ENCODE data around the gene MYO5C. TPM values are rescaled to one million over a fixed set of nuclear protein-coding genes. Genes with fewer than 3 reads are reported as not detected.
A peak's percentile ranks its signal among the peaks of the same experiment; 100 is the strongest.

The MYO5C gene
- total RNA-seq (2014; rRNA removed): 0.26 and 2.0 TPM in 2 replicates
- 0.13 TPM for polyA plus RNA-seq (2012)

GRCh38 chr15:52295421-52296001 lies at the start of gene MYO5C:
MYO5C (minus strand) TSS chr15:52295804; CDS start chr15:52295636, 168 bp downstream.
- DNase-seq (ENCODE audit: low read depth): peak; percentile 29

DNA sequence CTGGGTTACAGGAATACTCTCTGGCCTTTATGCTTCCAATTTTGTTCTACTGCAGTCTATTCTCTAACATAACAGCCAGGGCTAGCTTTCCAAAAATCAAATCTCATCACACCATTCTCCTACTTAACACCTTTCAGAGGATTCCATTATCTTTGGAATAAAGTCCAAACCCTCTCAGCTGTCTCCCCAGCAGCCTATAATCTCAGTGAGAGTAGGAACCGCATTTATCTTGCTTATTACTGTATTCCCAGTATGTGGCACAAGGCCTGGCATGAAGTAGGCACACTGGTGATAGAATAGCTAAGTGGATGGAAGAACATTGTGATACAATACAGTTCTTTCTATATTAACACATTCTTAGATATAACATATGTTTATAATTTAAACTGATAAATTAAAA lies 49.0 kb upstream of the MYO5C start:
- DNase-seq (ENCODE audit: low read depth): no peak

- no peak for DNase-seq (ENCODE audit: low read depth)
Observed at GRCh38 chr15:52343831-52344230, 48.2 kb upstream of the MYO5C start.

DNA sequence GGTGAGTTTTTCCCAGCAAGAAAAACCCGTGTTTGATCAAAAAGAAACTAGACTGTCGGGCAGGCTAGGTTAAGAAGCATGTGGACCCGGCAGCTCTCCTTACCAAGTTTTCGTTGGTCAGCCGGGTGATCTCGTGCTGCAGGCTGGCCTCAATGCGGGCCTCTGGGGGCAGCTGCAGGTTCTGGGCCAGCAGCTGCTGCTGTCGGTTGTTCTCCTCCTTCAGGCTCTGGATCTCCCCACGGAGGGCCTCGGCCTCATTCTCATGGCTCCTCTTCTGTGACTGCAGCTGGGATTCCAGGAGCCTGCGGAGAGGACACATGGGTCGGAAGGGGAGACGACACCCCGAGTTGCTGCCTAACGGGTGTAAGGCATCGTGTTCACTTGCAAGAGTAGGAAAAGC lies 44.5 kb upstream of the MYO5C start:
- peak; percentile 85 for DNase-seq (ENCODE audit: low read depth)

- no peak for DNase-seq (ENCODE audit: low read depth)
Observed at GRCh38 chr15:52338891-52339290, 43.3 kb upstream of the MYO5C start.

DNA sequence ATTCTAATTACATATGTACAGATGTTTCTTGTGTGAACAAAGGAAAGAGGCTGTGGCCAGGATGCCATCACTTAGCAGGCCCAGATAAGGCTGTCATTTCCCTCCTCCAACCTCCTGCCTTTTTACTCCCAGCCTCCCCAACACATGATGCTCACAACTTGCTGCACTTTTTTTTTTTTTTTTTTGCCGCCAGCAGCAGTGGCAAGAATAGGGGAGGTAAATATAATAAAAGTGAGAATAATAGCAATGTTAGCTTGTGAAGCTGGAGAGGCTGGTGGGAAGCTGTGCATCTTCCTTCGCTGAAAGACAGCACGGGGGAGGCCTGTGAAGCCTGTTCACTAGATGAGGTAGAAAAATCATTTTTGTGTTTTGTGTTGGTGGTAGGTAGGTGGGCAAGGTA lies 42.5 kb upstream of the MYO5C start:
- no peak for DNase-seq (ENCODE audit: low read depth)

- DNase-seq (ENCODE audit: low read depth): peak; percentile 83
Observed at GRCh38 chr15:52337198-52337853, 41.7 kb upstream of the MYO5C start.

DNA sequence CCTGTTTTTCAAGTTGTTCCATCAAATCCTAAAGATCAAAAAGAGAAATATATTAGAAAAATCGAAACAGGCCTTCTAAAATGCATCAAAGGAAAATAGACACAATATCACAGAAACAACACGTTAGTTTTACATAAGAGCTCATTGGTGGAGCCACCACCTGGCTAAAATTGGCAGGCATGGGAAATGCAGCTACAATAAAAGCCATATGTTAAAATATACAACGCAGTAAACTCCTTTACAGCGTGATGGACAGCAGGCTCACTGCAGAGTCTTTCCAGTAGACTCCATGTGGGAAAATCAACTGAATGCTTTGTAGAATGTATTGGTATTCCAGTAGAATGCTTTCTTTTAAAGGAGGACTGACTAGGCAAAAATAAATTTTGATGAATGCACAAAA lies 40.9 kb upstream of the MYO5C start:
- no peak for DNase-seq (ENCODE audit: low read depth)

DNA sequence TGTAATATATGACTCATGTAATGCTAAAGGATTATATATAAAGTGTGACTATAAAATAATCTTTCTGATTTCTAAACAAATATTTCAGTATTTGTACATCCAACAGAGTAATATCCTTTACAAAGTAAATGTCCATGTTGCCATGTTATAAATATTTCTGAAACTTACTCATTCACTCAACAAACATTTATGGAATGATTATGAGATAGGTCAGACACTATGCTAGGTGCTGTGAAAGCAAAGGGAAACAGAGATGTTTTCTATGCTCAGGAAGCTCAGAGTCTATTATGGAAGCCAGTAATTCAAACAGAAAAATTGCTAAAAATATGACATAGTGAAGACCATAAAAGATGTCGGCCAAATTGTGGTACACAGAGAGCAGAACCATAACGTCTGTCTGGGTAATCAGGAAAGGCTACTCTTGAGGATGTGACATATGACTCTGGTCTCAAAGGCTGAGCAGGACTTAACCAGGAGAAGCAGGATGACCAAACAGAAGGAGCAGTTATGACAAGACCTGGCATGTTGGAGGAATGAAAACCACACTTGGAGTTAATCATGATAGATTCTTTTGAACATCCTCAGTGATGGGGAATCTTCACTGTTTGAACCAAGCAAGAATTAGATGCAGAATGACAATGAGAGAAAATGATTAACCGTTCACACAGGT lies 39.0 kb upstream of the MYO5C start:
- no peak for DNase-seq (ENCODE audit: low read depth)

DNA sequence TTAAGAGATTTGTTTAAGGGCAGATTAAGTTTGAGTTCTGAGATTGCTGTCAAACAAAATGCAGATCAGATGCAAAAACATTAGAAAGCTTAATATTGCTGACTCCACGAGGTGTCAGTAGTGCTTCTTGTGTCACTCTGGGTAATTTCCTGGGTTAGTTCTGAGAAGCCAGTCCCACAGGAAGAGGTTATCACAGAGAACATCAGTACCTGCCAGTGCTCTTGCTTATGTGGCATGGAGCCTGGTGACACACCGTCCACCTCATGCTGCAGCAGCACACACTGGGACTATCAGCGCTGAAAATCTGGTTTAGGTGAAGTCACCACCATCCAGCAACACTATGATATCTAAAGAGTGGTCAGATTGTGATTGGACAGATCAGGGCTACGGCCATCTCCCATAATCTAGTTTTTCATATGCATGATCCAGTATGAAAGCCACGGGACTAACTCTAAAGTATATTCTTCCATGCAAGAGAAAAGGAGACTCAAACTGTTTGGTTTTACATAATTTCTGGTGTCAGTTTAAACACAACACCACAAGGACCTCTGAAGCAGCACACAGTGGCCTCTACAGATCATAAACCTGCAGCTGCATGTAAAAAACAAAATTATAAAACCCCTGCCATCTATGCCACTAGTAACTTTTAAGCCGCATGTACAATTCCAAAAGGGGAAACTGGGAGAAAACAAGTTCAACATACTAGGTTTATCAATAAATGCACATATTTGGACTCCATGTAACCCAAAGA lies 36.1 kb upstream of the MYO5C start:
- DNase-seq (ENCODE audit: low read depth): peak; percentile 61

DNA sequence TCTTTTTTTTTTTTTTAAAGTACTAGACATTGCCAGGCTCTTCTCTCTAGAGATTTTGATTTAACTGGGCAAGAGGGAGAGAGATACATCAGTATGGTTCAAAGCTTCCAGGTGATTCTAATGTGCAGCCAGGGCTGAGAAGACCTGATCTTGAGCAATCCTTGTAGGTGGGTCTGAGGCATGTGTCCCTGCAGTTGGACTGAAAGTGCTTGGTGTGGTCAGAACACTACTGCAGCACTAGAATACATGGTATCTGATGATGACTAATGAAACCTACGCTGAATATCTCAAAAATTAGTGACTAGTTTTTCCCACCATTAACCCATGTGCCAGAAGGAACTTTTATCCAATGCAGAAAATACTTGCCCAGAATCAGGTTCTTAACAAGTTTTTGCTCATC lies 34.4 kb upstream of the MYO5C start:
- DNase-seq (ENCODE audit: low read depth): no peak

DNA sequence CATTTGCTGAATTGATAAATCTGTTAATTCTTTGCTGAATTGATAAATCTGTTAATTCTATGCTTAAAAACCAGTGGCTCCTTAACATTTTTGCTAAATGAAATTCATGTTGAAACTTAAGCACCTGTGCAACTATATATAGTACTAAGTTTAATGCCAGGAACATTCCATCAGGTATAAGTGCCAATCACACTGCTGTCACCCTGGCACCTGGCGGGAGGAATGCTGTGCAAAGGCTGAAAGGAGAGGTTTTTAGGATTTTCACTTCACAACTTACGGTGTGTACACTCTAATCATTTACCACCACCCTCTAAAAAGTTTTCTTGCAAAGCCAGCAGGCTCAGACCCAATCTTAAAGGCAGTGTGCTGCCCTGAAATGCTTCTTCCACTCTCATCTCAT lies 33.5 kb upstream of the MYO5C start:
- DNase-seq (ENCODE audit: low read depth): no peak

- DNase-seq (ENCODE audit: low read depth): no peak
Observed at GRCh38 chr15:52328680-52329079, 33.1 kb upstream of the MYO5C start.

DNA sequence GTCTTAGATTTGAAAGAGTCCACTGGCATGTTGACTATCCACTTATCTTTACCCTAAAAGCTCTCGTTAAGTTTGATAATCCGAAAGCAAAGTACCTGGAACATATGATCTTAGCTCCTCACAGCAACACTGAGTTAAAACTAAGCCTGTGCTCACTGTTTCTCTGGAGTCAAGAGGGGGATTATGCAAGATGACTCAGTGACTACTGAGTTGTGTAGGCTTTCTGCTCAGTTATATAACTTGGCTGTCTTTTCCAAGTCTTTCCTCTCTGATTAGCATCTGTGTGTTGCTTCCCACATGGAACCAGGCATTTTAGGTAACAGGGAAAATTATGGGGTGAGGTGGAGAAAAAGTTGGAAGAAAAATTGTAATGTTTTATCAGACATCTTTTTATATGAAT lies 31.2 kb upstream of the MYO5C start:
- no peak for DNase-seq (ENCODE audit: low read depth)

DNA sequence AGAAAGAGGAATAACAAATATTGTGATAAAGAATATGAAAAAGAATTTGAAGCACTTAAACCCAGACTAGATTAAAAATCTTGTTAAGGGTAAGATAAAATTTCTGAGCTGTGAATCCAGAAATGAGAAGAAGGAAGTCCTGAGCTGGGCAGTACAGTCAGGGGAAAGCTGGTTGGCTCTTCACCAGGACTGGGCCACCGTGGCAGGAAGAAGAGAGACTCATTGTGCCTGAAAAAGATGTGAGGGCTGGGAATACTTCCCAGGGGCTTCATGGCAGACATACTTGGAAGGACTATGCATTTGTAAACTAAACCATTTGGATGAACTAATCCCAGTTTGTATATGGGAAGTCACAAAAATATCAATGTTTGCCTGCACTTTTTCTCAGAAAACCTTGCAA lies 28.5 kb upstream of the MYO5C start:
- no peak for DNase-seq (ENCODE audit: low read depth)

- no peak for DNase-seq (ENCODE audit: low read depth)
Observed at GRCh38 chr15:52318729-52319500, 23.3 kb upstream of the MYO5C start.

DNA sequence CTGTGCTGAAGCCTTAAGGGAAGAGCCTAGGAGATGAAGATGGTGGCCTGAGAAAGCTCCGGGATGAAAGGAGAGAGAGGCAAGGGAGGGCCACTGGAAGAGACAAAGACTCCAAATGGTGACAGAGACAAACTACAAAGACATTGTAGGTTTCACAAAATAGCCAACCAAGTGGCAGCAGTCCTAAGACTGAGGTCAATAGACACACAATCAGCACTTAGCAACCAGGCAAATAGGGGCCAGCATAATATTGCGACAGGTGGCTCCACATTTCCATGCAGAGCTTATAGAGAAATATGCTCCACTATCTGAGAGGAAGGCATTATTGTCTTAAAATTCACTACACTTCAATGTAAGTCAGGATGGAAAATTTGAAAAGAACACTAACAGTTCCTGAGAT lies 22.1 kb upstream of the MYO5C start:
- no peak for DNase-seq (ENCODE audit: low read depth)

DNA sequence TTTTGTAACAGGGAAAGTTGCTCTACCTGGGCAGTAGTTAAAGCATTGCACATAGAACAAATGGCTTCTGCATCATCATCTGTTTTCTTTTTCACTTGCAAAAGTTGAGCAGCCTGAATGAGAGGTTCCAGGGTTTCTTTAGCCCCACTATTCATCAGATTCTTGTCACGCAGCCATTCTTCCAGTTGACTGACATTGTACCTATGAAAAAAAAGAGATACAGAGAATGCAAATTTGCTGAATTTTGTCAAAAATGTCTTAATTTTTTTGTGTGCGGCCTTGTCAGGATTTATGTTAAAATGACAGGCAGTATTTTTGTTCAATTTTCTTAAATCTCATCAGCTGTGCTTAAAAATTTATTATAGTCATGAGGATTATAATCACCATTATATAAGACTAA lies 21.4 kb upstream of the MYO5C start:
- DNase-seq (ENCODE audit: low read depth): no peak

DNA sequence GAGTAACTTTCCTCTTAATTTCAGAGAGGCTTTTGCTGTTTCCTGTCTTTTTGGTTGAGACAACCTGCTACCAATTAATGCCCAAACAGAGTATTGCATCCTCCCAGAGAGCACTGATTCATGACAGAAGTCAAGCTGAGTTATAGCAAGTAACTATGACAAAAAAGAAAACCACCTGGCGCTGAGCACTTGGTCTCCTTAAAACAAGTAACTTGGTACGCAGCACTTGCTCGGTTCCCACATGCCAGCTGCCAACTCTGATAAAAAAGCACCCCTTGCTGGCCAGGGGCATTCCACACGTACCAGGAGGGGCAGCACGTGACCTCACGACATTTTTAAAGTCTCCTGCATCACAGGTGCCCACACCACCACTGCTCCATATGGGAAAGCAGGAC lies 13.5 kb upstream of the MYO5C start:
- no peak for DNase-seq (ENCODE audit: low read depth)

DNA sequence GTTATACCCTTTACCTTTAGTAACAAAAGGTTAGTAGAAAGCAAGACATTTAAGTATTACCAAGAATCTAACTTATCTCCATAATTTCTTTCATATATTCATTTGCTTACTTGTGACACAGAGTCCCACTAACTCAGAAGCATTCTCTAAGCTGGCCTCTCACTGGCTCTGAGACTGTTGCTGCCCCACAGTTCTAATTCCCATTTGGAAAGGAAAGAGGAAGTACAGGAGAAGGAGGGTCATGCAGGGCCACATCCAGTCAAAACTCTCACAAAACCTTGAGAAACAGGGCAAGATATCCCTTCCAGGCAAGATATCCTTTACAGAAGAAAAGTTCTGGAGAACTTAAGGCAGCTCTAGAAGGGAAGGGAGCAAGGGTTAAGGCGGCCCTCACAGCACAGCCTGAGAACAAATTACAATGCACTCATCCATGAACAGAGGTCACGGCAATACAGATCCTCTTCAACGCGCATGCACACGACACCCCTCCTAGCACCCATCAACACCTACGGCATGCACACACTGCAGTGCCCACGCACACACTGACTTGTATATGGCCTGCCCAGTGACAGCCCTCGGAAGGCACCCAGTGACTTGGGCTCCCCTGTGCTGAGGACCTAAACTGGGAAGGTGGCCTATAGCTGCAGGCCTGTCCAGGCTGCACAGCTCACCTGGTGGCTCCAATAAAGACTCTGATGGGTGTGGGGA lies 13.0 kb upstream of the MYO5C start:
- no peak for DNase-seq (ENCODE audit: low read depth)

DNA sequence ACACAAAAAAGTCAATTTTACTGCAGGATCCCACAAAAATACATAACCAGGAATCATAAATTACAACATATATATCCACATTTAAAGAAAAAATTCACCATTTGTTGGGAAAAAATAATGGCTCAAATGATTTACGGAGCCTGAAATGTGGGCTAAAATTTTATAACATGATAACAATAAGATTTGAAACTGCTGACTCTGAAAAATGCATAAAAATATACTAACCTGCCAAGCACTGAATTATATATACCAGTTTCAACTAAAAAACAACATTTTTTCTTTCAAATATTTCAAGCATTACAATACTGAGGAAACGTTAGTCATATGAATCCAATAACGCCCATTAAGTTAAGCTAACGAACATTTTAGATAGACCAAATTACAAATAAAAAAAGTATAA lies 12.2 kb upstream of the MYO5C start:
- no peak for DNase-seq (ENCODE audit: low read depth)

Measured in LHCN-M2 (cell line).